GM12878 (cell line): Measurements from ENCODE around the gene DIP2A. TPM values are rescaled to one million over a fixed set of nuclear protein-coding genes. Genes with fewer than 3 reads are reported as not detected.

ENCODE experiments used
- ATAC-seq: fragments of 200-7000 bp; cut with Tn5 transposase; 3 replicates; pipeline ENCODE4 v1.9.1; 2020; ENCODE audit warnings: mild to moderate bottlenecking, moderate library complexity
- BruUV-seq: library from RNA; stranded (reverse); fragments of 400-500 nt; replicated peaks from 2 replicates; lab custom pipeline; 2021; lab: Mats Ljungman, UMichigan
- CTCF ChIA-PET: fragments of 300-600 bp; sonication (Branson Sonifier 250); formaldehyde crosslinking; extraction: SDS; loops from one replicate; lab custom pipeline; 2021; ENCODE audit warnings: inconsistent platforms; lab: Yijun Ruan, JAX
- POLR2A ChIA-PET: fragments of 350-600 bp; formaldehyde crosslinking; extraction: SDS; loops from one replicate; lab custom pipeline; 2021; ENCODE audit warnings: inconsistent platforms; lab: Charles Lee
- RAD21 ChIA-PET: fragments of 300-600 bp; sonication (Branson Sonifier 250); formaldehyde crosslinking; loops from one replicate; lab custom pipeline; 2023; ENCODE audit warnings: antibody characterized with exemption; ENCODE audit not compliant: unreplicated experiment; lab: Charles Lee
- SMC1A ChIA-PET: fragments of 300-600 bp; sonication (Branson Sonifier 250); formaldehyde crosslinking; loops from one replicate; lab custom pipeline; 2023; ENCODE audit not compliant: unreplicated experiment, uncharacterized antibody; lab: Charles Lee
- DNase-seq: peaks from one replicate; pipeline ENCODE4 v3.0.0-alpha.2; 2011; ENCODE audit warnings: low read depth, low spot score
- FAIRE-seq: peaks from 3 replicates; lab custom pipeline; 2011; peaks lifted over from hg19 to GRCh38; lab: Jason Lieb, UNC
- H2AFZ ChIP-seq: 2 replicates; pipeline ENCODE4 v1.6.0; 2011; ENCODE audit warnings: low read depth, low read length, control low read depth; ENCODE audit not compliant: control insufficient read depth
- H3K27ac ChIP-seq: 2 replicates; pipeline ENCODE4 v1.5.1; 2011; ENCODE audit warnings: control low read depth; ENCODE audit not compliant: control insufficient read depth, insufficient read depth
- H3K27me3 ChIP-seq, 2 experiments: replicated peaks in 1 of 2; 2 replicates each; pipeline versions ENCODE4 v1.6.0 to v1.6.1; 2011; ENCODE audit warnings: low read length in 1 of 2; ENCODE audit not compliant: control insufficient read depth in 2 of 2, insufficient read depth in 2 of 2
- H3K36me3 ChIP-seq, 2 experiments: 2 replicates each; pipeline ENCODE4 v1.5.1; 2011; ENCODE audit warnings: low read length in 1 of 2; ENCODE audit not compliant: control insufficient read depth in 2 of 2, insufficient read depth in 2 of 2
- H3K4me1 ChIP-seq: 2 replicates; pipeline ENCODE4 v1.6.1; 2011; ENCODE audit warnings: mild to moderate bottlenecking, low read length, moderate library complexity, mixed read lengths; ENCODE audit not compliant: control insufficient read depth, insufficient read depth
- H3K4me2 ChIP-seq: 2 replicates; pipeline ENCODE4 v1.6.0; 2011; ENCODE audit warnings: control low read depth; ENCODE audit not compliant: control insufficient read depth, insufficient read depth
- H3K4me3 ChIP-seq: fragments of 200-600 bp; sonication (generic); 2 replicates; pipeline ENCODE4 v1.5.1; 2016
- H3K79me2 ChIP-seq: 2 replicates; pipeline ENCODE4 v1.6.0; 2011; ENCODE audit warnings: low read length; ENCODE audit not compliant: control insufficient read depth, insufficient read depth
- H3K9ac ChIP-seq: 2 replicates; pipeline ENCODE4 v1.8.0; 2011; ENCODE audit warnings: low read length, control low read depth, mixed read lengths; ENCODE audit not compliant: control insufficient read depth, insufficient read depth
- H3K9me3 ChIP-seq: replicated peaks from 3 replicates; pipeline ENCODE4 v1.5.1; 2011; ENCODE audit warnings: mild to moderate bottlenecking, low read length; ENCODE audit not compliant: control insufficient read depth, insufficient read depth
- H4K20me1 ChIP-seq: 2 replicates; pipeline ENCODE4 v1.6.0; 2011; ENCODE audit not compliant: control insufficient read depth, insufficient read depth
- IRF4 ChIP-seq: IDR thresholded peaks from 2 replicates; pipeline ENCODE4 v1.6.1; 2011; ENCODE audit warnings: low read depth, low read length
- MTA3 ChIP-seq: IDR thresholded peaks from 2 replicates; pipeline ENCODE4 v1.6.1; 2012; ENCODE audit warnings: low read length, inconsistent platforms, borderline replicate concordance
- SPI1 ChIP-seq: IDR thresholded peaks from 2 replicates; pipeline ENCODE4 v1.6.1; 2011; ENCODE audit warnings: low read depth, mild to moderate bottlenecking, low read length, moderate library complexity, borderline replicate concordance; ENCODE audit not compliant: insufficient read depth
- ZNF384 ChIP-seq: IDR thresholded peaks from 2 replicates; pipeline ENCODE4 v1.6.1; 2012; ENCODE audit warnings: low read depth, mild to moderate bottlenecking, low read length, improper control_type of control experiment, borderline replicate concordance
- ZNF687 ChIP-seq: fragments of 450-650 bp; IDR thresholded peaks from 2 replicates; pipeline ENCODE4 v1.6.1; 2017; ENCODE audit warnings: mild to moderate bottlenecking, moderate library complexity
- WGBS: methylation state at CpG from one replicate; pipeline ENCODE4 v1.1.6; 2016; ENCODE audit warnings: low lambda C conversion rate; ENCODE audit not compliant: insufficient replicate concordance, insufficient coverage; ENCODE audit errors: missing lambda C conversion rate; 5-methylcytosine and 5-hydroxymethylcytosine counted together
- in situ Hi-C: fragments of 300-500 bp; cut with MboI; formaldehyde crosslinking; loops from 9 replicates; pipeline ENCODE4 v1.14.3; 2018; ENCODE audit warnings: mixed read lengths
- intact Hi-C: fragments of 100-400 bp; cut with micrococcal nuclease; formaldehyde crosslinking; loops from one replicate; pipeline ENCODE4 v1.14.2; 2022; ENCODE audit not compliant: unreplicated experiment
- polyA plus RNA-seq, 11 experiments: library from polyadenylated mRNA; depleted of rRNA in 4 of 11; unstranded in 6 of 11; stranded (reverse) in 5 of 11; fragments of >200 nt; fragmentation: Nextera tagmentation in 4 of 11; fragmentation: Illumina TruSeq in 1 of 11; extraction: Ambion mirVana in 4 of 11; extraction: Trizol in 1 of 11; gene quantifications; 1 replicate in 1 of 11; 2 replicates in 10 of 11; pipeline versions ENCODE4 v1.2.1 to v1.2.3, GENCODE V29; 2011 to 2016; ENCODE audit warnings: inconsistent platforms in 2 of 11, missing spikeins in 2 of 11, low read depth in 1 of 11
- total RNA-seq, 4 experiments: library from RNA; depleted of rRNA in 3 of 4; stranded (reverse); fragments of >200 nt in 3 of 4; fragmentation: Illumina TruSeq in 1 of 4; extraction: Trizol in 1 of 4; gene quantifications; 2 replicates each; pipeline versions ENCODE4 v1.2.1 to v1.2.3, GENCODE V29; 2013 to 2021
- TF ChIP-seq, protein P1 (sequence below): fragments of 450-650 bp; IDR thresholded peaks from 2 replicates; pipeline ENCODE4 v1.6.1; 2014; ENCODE audit warnings: mild to moderate bottlenecking
- TF ChIP-seq, protein P2 (sequence below): fragments of 450-650 bp; IDR thresholded peaks from 2 replicates; pipeline ENCODE4 v1.6.1; 2017; ENCODE audit warnings: low read depth, mild to moderate bottlenecking, moderate library complexity

Gene DIP2A
- total and polyA plus RNA-seq, 10 of the 15 experiments (the other 5 are each of a cell fraction or from before 2014, with no cell fraction given): 1.7 to 25.5 (median 12.2) TPM

- H3K27ac ChIP-seq: peak overlapping the region; percentile 13; the same call in 1 of the 2 replicates
- CTCF ChIA-PET: interaction anchor here (1.1 kb wide), 2 partner anchors 11 to 19 kb away, joined by 3 to 4 read pairs; no protein-coding TSS in a partner anchor
- peak overlapping the region; percentile 64; the same call in 1 of the 2 replicates for H2AFZ ChIP-seq
- TF ChIP-seq, protein P1, sequence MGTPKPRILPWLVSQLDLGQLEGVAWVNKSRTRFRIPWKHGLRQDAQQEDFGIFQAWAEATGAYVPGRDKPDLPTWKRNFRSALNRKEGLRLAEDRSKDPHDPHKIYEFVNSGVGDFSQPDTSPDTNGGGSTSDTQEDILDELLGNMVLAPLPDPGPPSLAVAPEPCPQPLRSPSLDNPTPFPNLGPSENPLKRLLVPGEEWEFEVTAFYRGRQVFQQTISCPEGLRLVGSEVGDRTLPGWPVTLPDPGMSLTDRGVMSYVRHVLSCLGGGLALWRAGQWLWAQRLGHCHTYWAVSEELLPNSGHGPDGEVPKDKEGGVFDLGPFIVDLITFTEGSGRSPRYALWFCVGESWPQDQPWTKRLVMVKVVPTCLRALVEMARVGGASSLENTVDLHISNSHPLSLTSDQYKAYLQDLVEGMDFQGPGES: no peak
- TF ChIP-seq, protein P2, sequence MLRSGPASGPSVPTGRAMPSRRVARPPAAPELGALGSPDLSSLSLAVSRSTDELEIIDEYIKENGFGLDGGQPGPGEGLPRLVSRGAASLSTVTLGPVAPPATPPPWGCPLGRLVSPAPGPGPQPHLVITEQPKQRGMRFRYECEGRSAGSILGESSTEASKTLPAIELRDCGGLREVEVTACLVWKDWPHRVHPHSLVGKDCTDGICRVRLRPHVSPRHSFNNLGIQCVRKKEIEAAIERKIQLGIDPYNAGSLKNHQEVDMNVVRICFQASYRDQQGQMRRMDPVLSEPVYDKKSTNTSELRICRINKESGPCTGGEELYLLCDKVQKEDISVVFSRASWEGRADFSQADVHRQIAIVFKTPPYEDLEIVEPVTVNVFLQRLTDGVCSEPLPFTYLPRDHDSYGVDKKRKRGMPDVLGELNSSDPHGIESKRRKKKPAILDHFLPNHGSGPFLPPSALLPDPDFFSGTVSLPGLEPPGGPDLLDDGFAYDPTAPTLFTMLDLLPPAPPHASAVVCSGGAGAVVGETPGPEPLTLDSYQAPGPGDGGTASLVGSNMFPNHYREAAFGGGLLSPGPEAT: 0 out of 2 replicates have a peak, but pooled peaks have one; percentile 9
- peak; percentile 86 for TF ChIP-seq ZNF384
- no peak for TF ChIP-seq ZNF687
- TF ChIP-seq MTA3: no peak
- TF ChIP-seq SPI1: peak; percentile 92
- TF ChIP-seq IRF4: no peak
- TF ChIP-seq, all 136 proteins: peak for 3
- ChIA-PET POLR2A (interaction anchor here (0.6 to 1.0 kb wide), 3 partner anchors 12 to 414 kb away, joined by 3 to 6 read pairs (median 4); no protein-coding TSS in a partner anchor), SMC1A (interaction anchor here (1.0 to 2.3 kb wide), 3 partner anchors 11 to 57 kb away, joined by 3 to 12 read pairs (median 4); no protein-coding TSS in a partner anchor), RAD21 (interaction anchor here (1.0 to 1.3 kb wide), 4 partner anchors 10 to 130 kb away, joined by 3 read pairs; no protein-coding TSS in a partner anchor)
- ATAC-seq: peak; percentile 80
- in situ Hi-C loops: no loop called here
- H3K4me1 ChIP-seq: peaks cover 5% of the 10 kb centered on the region
- no peaks in the 10 kb centered on the region for H3K27me3 ChIP-seq
- FAIRE-seq: peak; percentile 54
- 32% methylated on average over 2 of the region's 2 CpGs for WGBS
- H3K36me3 ChIP-seq: peaks cover 4 to 19% of the 10 kb centered on the region in 2 experiments
- H3K4me2 ChIP-seq: peak overlapping the region; percentile 31; the same call in 1 of the 2 replicates
- no peaks in the 10 kb centered on the region for H3K79me2 ChIP-seq
- H3K9ac ChIP-seq: no peak overlapping the region
- intact Hi-C loops: no loop called here
- H3K4me3 ChIP-seq: no peak overlapping the region
- no TSS peak for BruUV-seq
- no peak for DNase-seq
- H3K9me3 ChIP-seq: no peaks in the 10 kb centered on the region
- no peaks in the 10 kb centered on the region for H4K20me1 ChIP-seq
Measured at GRCh38 chr21:46515109-46515508, 56.4 kb downstream of the DIP2A start.
